ENCODE measurements around the gene ING3. TPM values are rescaled to one million over a fixed set of nuclear protein-coding genes. Genes with fewer than 3 reads are reported as not detected.

Gene ING3
- total RNA-seq, 1 donor from 2014 or later: 14.0 TPM

- H3K27me3 ChIP-seq: no peaks in the 10 kb centered on the region
- H3K27ac ChIP-seq: peak overlapping the region; percentile 94
- no peak for DNase-seq (ENCODE audit: extremely low spot score in 2 of 2)
- TF ChIP-seq POLR2A (IDR thresholded peaks at IDR 0.05) (no peak), POLR2AphosphoS5 (IDR thresholded peaks at IDR 0.05; ENCODE audit: insufficient read depth in 1 of 2, low read depth in 1 of 2) (peak in 1 of 2 donors; percentile 6), CTCF (IDR thresholded peaks at IDR 0.05) (no peak)
- peak overlapping the region; percentile 42 to 50 for H3K4me3 ChIP-seq
- H3K36me3 ChIP-seq: no peaks in the 10 kb centered on the region
- H3K9me3 ChIP-seq: no peaks in the 10 kb centered on the region
- H3K4me1 ChIP-seq: peaks cover 20% of the 10 kb centered on the region
- intact Hi-C loops (cut with DNase I): no loop called here
These were observed 41.0 kb downstream of the ING3 start for GRCh38 chr7:120991581-120991980.

GRCh38 chr7:120992272-120992964, 41.8 kb downstream of the ING3 start:
- Histone ChIP-seq H3K27me3 (no peaks in the 10 kb centered on the region), H3K9me3 (no peaks in the 10 kb centered on the region), H3K36me3 (no peaks in the 10 kb centered on the region), H3K4me1 (peaks cover 21% of the 10 kb centered on the region), H3K4me3 (peak overlapping the region; percentile 24 to 50), H3K27ac (peak overlapping the region; percentile 94)
- intact Hi-C loops (cut with DNase I): no loop called here
- no peak for TF ChIP-seq POLR2A (IDR thresholded peaks at IDR 0.05)
- no peak for TF ChIP-seq POLR2AphosphoS5 (IDR thresholded peaks at IDR 0.05; ENCODE audit: insufficient read depth in 1 of 2, low read depth in 1 of 2)
- no peak for TF ChIP-seq CTCF (IDR thresholded peaks at IDR 0.05)
- no peak for DNase-seq (ENCODE audit: extremely low spot score in 2 of 2)

GRCh38 chr7:120992965-120993494, 42.5 kb downstream of the ING3 start:
- intact Hi-C loops (cut with DNase I): no loop called here
- Histone ChIP-seq H3K27ac (peak overlapping the region; percentile 94), H3K27me3 (no peaks in the 10 kb centered on the region), H3K4me1 (peaks cover 25% of the 10 kb centered on the region), H3K4me3 (peak overlapping the region in 1 of 2 donors; percentile 24), H3K36me3 (no peaks in the 10 kb centered on the region), H3K9me3 (no peaks in the 10 kb centered on the region)
- TF ChIP-seq POLR2A (IDR thresholded peaks at IDR 0.05) (no peak), CTCF (IDR thresholded peaks at IDR 0.05) (no peak), POLR2AphosphoS5 (IDR thresholded peaks at IDR 0.05; ENCODE audit: insufficient read depth in 1 of 2, low read depth in 1 of 2) (no peak)
- no peak for DNase-seq (ENCODE audit: extremely low spot score in 2 of 2)

- no peaks in the 10 kb centered on the region for H3K27me3 ChIP-seq
- H3K4me1 ChIP-seq: peaks cover 30% of the 10 kb centered on the region
- no peaks in the 10 kb centered on the region for H3K9me3 ChIP-seq
- H3K27ac ChIP-seq: peak overlapping the region; percentile 55
- TF ChIP-seq CTCF (IDR thresholded peaks at IDR 0.05): no peak
- no peak for TF ChIP-seq POLR2AphosphoS5 (IDR thresholded peaks at IDR 0.05; ENCODE audit: insufficient read depth in 1 of 2, low read depth in 1 of 2)
- TF ChIP-seq POLR2A (IDR thresholded peaks at IDR 0.05): no peak
- no peak overlapping the region for H3K4me3 ChIP-seq
- H3K36me3 ChIP-seq: no peaks in the 10 kb centered on the region
- intact Hi-C loops (cut with DNase I): no loop called here
- no peak for DNase-seq (ENCODE audit: extremely low spot score in 2 of 2)
These were observed 43.1 kb downstream of the ING3 start for GRCh38 chr7:120993553-120994191.

All from vagina (tissue), 2 donors.